KOPT-K1 (cell line): ENCODE data around the gene HSD17B7.
A peak's percentile ranks its signal among the peaks of the same experiment; 100 is the strongest.
"Not testable (repeated sequence)": the region's sequence is repeated elsewhere in the genome, so short reads cannot be mapped to it uniquely, and the experiment has no call there.

Experiments used
- H3K27ac ChIP-seq: fragments of 200-600 bp; sonication (generic); 2 replicates; pipeline ENCODE4 v1.5.1; 2016; ENCODE audit warnings: antibody characterized with exemption, mild to moderate bottlenecking, low read depth, low read length; ENCODE audit not compliant: poor library complexity, severe bottlenecking
- H3K36me3 ChIP-seq: fragments of 200-600 bp; sonication (generic); 2 replicates; pipeline ENCODE4 v1.5.1; 2017; ENCODE audit warnings: antibody characterized with exemption, mild to moderate bottlenecking, low read length, moderate library complexity; ENCODE audit not compliant: insufficient read depth
- H3K9me3 ChIP-seq: fragments of 200-600 bp; sonication (generic); 2 replicates; pipeline ENCODE4 v1.5.1; 2017; ENCODE audit warnings: antibody characterized with exemption, low read length, mild to moderate bottlenecking; ENCODE audit not compliant: insufficient read depth, poor library complexity, severe bottlenecking

The HSD17B7 gene

GRCh38 chr1:162788783-162789182 lies 1.7 kb upstream of the HSD17B7 start:
- not testable (repeated sequence) for H3K9me3 ChIP-seq, H3K27ac ChIP-seq

DNA sequence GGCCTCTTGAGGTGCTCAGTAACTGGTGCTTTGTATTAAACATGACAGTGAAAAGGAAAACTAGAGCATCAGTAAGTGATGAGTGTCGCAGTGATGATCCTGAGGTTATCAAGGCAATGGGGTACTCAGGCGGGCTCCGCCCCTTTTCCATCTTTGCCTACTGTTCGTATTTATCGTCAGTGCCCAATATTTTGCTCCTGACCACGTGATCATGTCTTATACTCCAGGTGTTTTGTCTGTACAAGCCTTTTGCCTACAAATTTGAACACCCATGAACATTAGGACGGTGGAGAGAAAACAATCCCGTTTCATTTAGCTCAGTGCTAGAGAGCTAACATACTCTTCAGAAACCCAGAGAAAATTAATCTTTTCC lies 469 bp downstream of the HSD17B7 start:
- peaks cover 19% of the 10 kb centered on the region; the same call in 1 of the 2 replicates for H3K36me3 ChIP-seq
- H3K9me3 ChIP-seq, result not testable (repeated sequence)
- peak overlapping the region; percentile 68 for H3K27ac ChIP-seq

More at GRCh38 chr1:162788783-162789182, 1.7 kb upstream of the HSD17B7 start:
- H3K36me3 ChIP-seq, result not testable (repeated sequence)

GRCh38 chr1:162794284-162794683 lies 3.8 kb downstream of the HSD17B7 start:
- not testable (repeated sequence) for H3K27ac ChIP-seq, H3K9me3 ChIP-seq
- H3K36me3 ChIP-seq, result peaks cover 44% of the 10 kb centered on the region

DNA sequence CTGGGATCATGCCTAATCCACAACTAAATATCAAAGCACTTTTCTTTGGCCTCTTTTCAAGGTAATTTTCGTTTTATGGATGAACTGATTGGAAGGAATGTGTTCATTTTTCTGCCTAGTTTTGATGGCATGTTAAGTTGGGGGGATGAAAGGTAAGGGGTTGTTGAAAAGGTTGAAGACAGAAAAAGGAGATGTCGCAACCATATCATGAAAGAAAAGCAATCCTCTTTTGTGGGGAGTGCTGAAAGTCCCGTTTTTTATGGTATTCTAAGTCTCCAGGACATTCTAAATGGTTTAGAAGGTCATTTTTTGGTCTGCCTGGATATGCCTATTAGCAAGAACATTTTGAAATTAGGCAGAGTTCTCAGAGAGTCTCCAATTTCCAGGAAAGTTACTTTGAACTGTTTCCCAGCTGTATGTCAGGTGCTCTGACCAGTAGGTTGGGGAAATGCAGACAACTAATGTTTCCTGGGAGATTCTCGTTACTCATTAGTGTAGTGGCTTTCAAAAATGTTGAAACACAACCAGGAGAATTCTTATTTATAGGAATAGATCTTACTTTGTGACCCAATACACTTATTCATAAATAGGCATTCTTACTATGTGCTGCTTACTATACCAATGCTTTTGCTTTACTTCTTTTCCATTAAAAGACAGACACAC lies 6.2 kb downstream of the HSD17B7 start:
- peaks cover 66% of the 10 kb centered on the region for H3K36me3 ChIP-seq
- not testable (repeated sequence) for H3K27ac ChIP-seq

DNA sequence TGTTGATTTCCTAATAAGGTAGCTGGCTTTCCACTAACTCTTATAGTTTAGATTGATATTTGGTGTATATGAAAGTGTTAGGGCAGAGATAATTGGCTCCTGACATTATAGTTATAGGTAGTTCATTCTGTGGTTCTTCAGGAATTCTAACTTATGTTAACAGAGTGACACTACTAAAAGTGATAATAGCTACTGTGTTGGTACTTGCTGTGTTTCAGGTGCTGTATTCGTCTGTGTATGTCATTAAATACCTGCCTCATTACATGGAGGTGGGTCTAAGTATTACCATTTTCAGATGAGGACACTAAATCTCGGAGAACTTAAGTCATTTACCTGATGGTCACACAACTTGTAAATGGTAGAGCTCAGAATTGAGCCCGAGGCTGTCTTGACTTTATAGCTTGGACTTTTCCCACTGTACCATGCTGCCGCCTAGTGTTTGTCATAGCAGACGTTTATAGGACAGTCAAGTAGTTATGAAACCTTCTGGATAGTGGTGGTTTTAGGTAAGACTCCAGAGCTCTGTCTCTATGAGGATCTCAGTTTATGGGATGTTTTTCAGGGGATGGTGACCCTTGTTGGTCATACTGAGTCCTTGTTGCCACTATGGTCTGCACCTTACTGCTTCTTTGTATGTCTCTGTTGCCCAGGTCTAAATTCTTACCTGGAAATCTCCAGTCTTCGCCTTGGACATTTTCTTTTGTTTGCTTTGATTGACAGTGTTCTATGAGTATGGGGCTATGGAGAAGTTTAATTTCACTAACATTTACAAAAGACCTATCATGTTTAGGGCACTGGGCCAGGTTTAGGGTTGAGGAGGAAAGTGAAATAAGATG lies 9.7 kb downstream of the HSD17B7 start:
- H3K9me3 ChIP-seq, H3K27ac ChIP-seq: not testable (repeated sequence)
- peaks cover 86% of the 10 kb centered on the region for H3K36me3 ChIP-seq

More for the DNA sequence above, 6.2 kb downstream of the HSD17B7 start:
- H3K9me3 ChIP-seq, result not testable (repeated sequence)

GRCh38 chr1:162807503-162807902 lies 17.0 kb downstream of the HSD17B7 start:
- H3K9me3 ChIP-seq, H3K27ac ChIP-seq: not testable (repeated sequence)
- H3K36me3 ChIP-seq, result peaks cover 44% of the 10 kb centered on the region

- H3K27ac ChIP-seq, H3K36me3 ChIP-seq: not testable (repeated sequence)
Measured at GRCh38 chr1:162812357-162812756, 21.9 kb downstream of the HSD17B7 start.

DNA sequence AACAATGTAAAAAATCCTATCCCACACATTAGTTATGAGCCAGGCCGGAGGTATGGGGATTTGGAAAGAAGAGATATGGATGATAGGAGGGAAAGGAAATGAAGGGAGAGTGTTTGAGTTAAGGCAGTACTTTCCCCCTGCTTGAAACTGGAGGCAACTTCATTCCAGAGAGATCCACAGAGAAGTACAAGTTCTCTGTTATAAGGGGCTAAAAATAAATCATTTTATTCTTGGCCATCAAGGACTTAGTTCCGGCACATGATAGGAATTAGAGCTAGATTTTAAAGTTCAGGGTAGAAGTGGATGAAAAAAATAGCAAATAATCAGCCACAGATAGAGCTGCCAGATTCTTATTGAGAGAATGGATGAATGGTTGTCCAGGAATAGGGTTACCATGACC lies 27.6 kb downstream of the HSD17B7 start:
- not testable (repeated sequence) for H3K27ac ChIP-seq, H3K36me3 ChIP-seq

More at GRCh38 chr1:162812357-162812756, 21.9 kb downstream of the HSD17B7 start:
- H3K9me3 ChIP-seq, result not testable (repeated sequence)

DNA sequence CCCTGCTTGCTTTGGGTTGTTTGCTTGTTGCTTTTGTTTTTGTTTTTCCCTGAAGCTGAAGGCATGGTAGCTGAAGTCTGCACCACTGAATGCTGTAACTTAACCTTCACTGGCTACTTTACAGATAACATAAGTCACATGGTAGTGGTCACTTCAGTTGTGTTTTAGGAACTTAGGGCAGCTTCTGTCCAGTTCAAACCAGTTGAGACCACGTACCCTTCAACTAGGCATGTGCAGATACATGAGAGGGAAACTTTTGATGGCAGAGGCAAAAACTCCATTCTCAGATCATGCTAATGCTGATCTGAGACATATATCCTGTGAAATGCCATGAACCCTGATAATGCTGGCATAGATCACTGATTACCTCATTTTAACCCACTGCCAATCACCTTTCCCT lies 28.2 kb downstream of the HSD17B7 start:
- not testable (repeated sequence) for H3K36me3 ChIP-seq, H3K27ac ChIP-seq, H3K9me3 ChIP-seq

More for the DNA sequence above, 27.6 kb downstream of the HSD17B7 start:
- not testable (repeated sequence) for H3K9me3 ChIP-seq

GRCh38 chr1:162822391-162823200 lies 32.1 kb downstream of the HSD17B7 start:
- Histone ChIP-seq H3K9me3 (no peaks in the 10 kb centered on the region), H3K36me3 (no peaks in the 10 kb centered on the region), H3K27ac (no peak overlapping the region)

DNA sequence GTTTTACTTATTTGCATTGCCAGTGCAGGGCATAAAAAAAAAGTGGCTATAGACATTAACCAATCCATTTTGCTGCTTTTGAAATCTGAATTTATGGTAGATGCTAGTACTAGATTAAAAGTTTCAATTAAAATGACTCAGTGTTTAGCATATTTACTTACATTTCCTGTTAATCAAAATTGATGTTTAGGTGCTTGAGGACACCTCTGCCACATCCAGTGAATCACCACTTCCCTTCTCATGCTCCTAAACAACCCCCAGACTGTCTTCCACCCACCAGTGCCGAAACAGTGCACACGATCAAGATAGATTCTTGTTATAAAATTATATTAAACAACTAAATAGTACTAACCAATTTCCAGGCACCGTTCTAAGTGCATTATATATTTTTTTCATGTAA lies 32.7 kb downstream of the HSD17B7 start:
- Histone ChIP-seq H3K27ac (no peak overlapping the region), H3K9me3 (no peaks in the 10 kb centered on the region), H3K36me3 (no peaks in the 10 kb centered on the region)

GRCh38 chr1:162823771-162824525 lies 33.4 kb downstream of the HSD17B7 start:
- H3K9me3 ChIP-seq, result no peaks in the 10 kb centered on the region
- H3K27ac ChIP-seq, result no peak overlapping the region
- H3K36me3 ChIP-seq, result no peaks in the 10 kb centered on the region

DNA sequence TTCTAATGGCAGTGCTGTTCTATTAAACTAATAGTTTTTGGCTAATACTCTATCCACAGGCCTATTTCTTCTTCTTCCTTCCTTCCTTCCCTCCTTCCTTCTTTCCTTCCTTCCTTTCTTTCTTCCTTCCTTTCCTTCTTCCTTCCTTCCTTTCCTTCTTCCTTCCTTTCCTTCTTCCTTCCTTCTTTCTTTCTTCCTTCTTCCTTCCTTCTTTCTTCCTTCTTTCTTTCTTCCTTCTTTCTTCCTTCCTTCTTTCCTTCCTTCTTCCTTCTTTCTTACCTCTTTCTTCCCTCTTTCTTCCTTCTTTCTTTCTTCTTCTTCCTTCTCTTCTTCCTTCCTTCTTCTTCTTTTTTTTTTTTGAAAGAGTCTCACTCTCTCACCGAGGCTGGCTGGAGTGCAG lies 38.8 kb downstream of the HSD17B7 start:
- Histone ChIP-seq H3K36me3 (no peaks in the 10 kb centered on the region), H3K9me3 (no peaks in the 10 kb centered on the region), H3K27ac (no peak overlapping the region)

DNA sequence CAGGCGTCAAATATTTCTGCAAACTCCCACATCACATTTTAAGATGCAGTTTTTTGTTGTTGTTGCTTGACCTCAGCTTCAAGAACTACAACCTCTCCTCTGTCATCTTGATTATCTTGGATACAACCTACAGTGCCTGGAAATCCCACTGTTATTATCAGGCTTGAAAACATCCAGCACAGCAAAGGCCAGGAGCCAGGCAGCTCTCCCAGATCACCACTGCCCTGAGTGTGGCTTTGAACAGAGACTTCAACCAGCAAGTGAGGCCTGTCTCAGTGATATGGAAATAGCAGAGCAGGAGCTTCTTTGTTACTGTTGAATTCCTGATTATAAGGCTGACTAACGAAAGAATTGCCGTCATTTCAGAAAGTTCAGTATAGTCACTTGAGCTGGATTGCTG lies 42.0 kb downstream of the HSD17B7 start:
- no peaks in the 10 kb centered on the region for H3K9me3 ChIP-seq
- H3K27ac ChIP-seq, result no peak overlapping the region
- H3K36me3 ChIP-seq, result no peaks in the 10 kb centered on the region
